Neuronal stem cell (in vitro differentiated cells): ENCODE data around the gene DNMT3B.
A peak's percentile ranks its signal among the peaks of the same experiment; 100 is the strongest.

ENCODE experiments used
- DNase-seq: peaks from one replicate; pipeline ENCODE4 v3.0.0-alpha.2; 2013; ENCODE audit warnings: low spot score
- H2AFZ ChIP-seq: one replicate; pipeline ENCODE4 v1.6.1; 2013; ENCODE audit warnings: mild to moderate bottlenecking, low read length, inconsistent platforms
- H2AK5ac ChIP-seq: 2 replicates; pipeline ENCODE4 v1.6.1; 2013; ENCODE audit warnings: low read depth, mild to moderate bottlenecking, inconsistent platforms, low read length, moderate library complexity, mixed read lengths
- H2BK120ac ChIP-seq: 2 replicates; pipeline ENCODE4 v1.6.1; 2013; ENCODE audit warnings: low read depth, mild to moderate bottlenecking, inconsistent platforms, low read length, moderate library complexity, mixed read lengths
- H2BK12ac ChIP-seq: one replicate; pipeline ENCODE4 v1.6.1; 2013; ENCODE audit warnings: low read length, inconsistent platforms
- H2BK15ac ChIP-seq: 2 replicates; pipeline ENCODE4 v1.6.1; 2013; ENCODE audit warnings: mild to moderate bottlenecking, low read length, inconsistent platforms, mixed read lengths
- H2BK5ac ChIP-seq: one replicate; pipeline ENCODE4 v1.6.1; 2013; ENCODE audit warnings: inconsistent platforms, mild to moderate bottlenecking, low read length, moderate library complexity
- H3K14ac ChIP-seq: one replicate; pipeline ENCODE4 v1.6.1; 2013; ENCODE audit warnings: low read length, inconsistent platforms
- H3K18ac ChIP-seq: 2 replicates; pipeline ENCODE4 v1.6.1; 2013; ENCODE audit warnings: low read length, inconsistent platforms
- H3K23ac ChIP-seq: 2 replicates; pipeline ENCODE4 v1.6.1; 2013; ENCODE audit warnings: low read depth, mild to moderate bottlenecking, mixed read lengths, low read length, inconsistent platforms; ENCODE audit not compliant: poor library complexity
- H3K27ac ChIP-seq: replicated peaks from 3 replicates; pipeline ENCODE4 v1.5.1; 2013; ENCODE audit warnings: low read length, inconsistent platforms
- H3K27me3 ChIP-seq, 3 experiments: 2 replicates each; pipeline ENCODE4 v1.6.1; 2013; ENCODE audit warnings: low read length in 3 of 3, mild to moderate bottlenecking in 2 of 3, inconsistent platforms in 1 of 3, low read depth in 1 of 3, mixed read lengths in 1 of 3, moderate library complexity in 1 of 3; ENCODE audit not compliant: control insufficient read depth in 3 of 3, insufficient read depth in 3 of 3
- H3K36me3 ChIP-seq, 2 donors: replicated peaks in 1 of 2; 2 replicates each; pipeline ENCODE4 v1.6.1; 2013; ENCODE audit warnings: low read length in 2 of 2; ENCODE audit not compliant: control insufficient read depth in 2 of 2, insufficient read depth in 2 of 2
- H3K4ac ChIP-seq: 2 replicates; pipeline ENCODE4 v1.6.1; 2013; ENCODE audit warnings: inconsistent platforms, mild to moderate bottlenecking, low read length, moderate library complexity
- H3K4me1 ChIP-seq, 2 donors: 1 replicate in 1 of 2; 2 replicates in 1 of 2; pipeline ENCODE4 v1.6.1; 2013; ENCODE audit warnings: low read length in 2 of 2, low read depth in 1 of 2; ENCODE audit not compliant: control insufficient read depth in 2 of 2, insufficient read depth in 1 of 2
- H3K4me2 ChIP-seq: one replicate; pipeline ENCODE4 v1.6.1; 2013; ENCODE audit warnings: mild to moderate bottlenecking, low read length, inconsistent platforms; ENCODE audit not compliant: insufficient read depth, poor library complexity, severe bottlenecking
- H3K4me3 ChIP-seq, 2 donors: 2 replicates each; pipeline ENCODE4 v1.5.1; 2013; ENCODE audit warnings: low read length in 2 of 2, mild to moderate bottlenecking in 2 of 2, inconsistent platforms in 1 of 2, moderate library complexity in 1 of 2
- H3K79me1 ChIP-seq: one replicate; pipeline ENCODE4 v1.6.1; 2013; ENCODE audit warnings: low read depth, mild to moderate bottlenecking, inconsistent platforms, low read length, moderate library complexity
- H3K9ac ChIP-seq: one replicate; pipeline ENCODE4 v1.6.1; 2013; ENCODE audit warnings: mild to moderate bottlenecking, low read depth, low read length, inconsistent platforms; ENCODE audit not compliant: poor library complexity
- H3K9me3 ChIP-seq, 2 donors: replicated peaks in 1 of 2; 2 replicates each; pipeline versions ENCODE3 to v1.6.1; 2013; ENCODE audit warnings: low read length in 2 of 2, mild to moderate bottlenecking in 2 of 2, inconsistent platforms in 1 of 2, low read depth in 1 of 2, mixed read lengths in 1 of 2, moderate library complexity in 1 of 2; ENCODE audit not compliant: control insufficient read depth in 2 of 2, insufficient read depth in 1 of 2
- H4K8ac ChIP-seq: one replicate; pipeline ENCODE4 v1.6.1; 2013; ENCODE audit warnings: low read depth, mild to moderate bottlenecking, inconsistent platforms, low read length, moderate library complexity
- H4K91ac ChIP-seq: one replicate; pipeline ENCODE4 v1.6.1; 2013; ENCODE audit warnings: low read length, low read depth, mild to moderate bottlenecking, inconsistent platforms; ENCODE audit not compliant: poor library complexity
- WGBS, 2 donors: extraction: QIAGEN DNeasy Blood & Tissue Kit; methylation state at CpG; one replicate each; pipeline ENCODE4 v1.1.7; 2013; ENCODE audit warnings: missing lambda C conversion rate in 2 of 2, mixed read lengths in 1 of 2; ENCODE audit not compliant: insufficient read length in 2 of 2, insufficient replicate concordance in 1 of 2; ENCODE audit errors: extremely low coverage in 2 of 2; 5-methylcytosine and 5-hydroxymethylcytosine counted together

The DNMT3B gene

GRCh38 chr20:32742322-32743236 lies 19.6 kb upstream of the DNMT3B start:
- Histone ChIP-seq H3K14ac (peak overlapping the region; percentile 71), H3K4me3 (peak overlapping the region; percentile 84 to 87)
- no CpG with 5 or more reads among the region's 25 CpGs for WGBS, 2 donors

GRCh38 chr20:32743237-32744112 lies 18.7 kb upstream of the DNMT3B start, which contains the start of gene COMMD7:
COMMD7 (minus strand) TSS chr20:32743467; CDS start chr20:32743391, 76 bp downstream.
- peak within 1 kb of the TSS; percentile 60 for H2BK5ac ChIP-seq
- H3K27ac ChIP-seq, result no peak within 1 kb of the TSS
- H2BK120ac ChIP-seq, result peak within 1 kb of the TSS; percentile 61
- H3K9ac ChIP-seq, result peak within 1 kb of the TSS; percentile 90
- H3K23ac ChIP-seq, result peak within 1 kb of the TSS; percentile 91
- peak within 1 kb of the TSS; percentile 74 for H2BK15ac ChIP-seq
- H2AFZ ChIP-seq, result peak within 1 kb of the TSS; percentile 95
- no peak for DNase-seq
- peak within 1 kb of the TSS; percentile 89 for H3K4me2 ChIP-seq
- no peak within 1 kb of the TSS for H4K8ac ChIP-seq
- peak within 1 kb of the TSS; percentile 15 for H2AK5ac ChIP-seq
- H2BK12ac ChIP-seq, result peak within 1 kb of the TSS; percentile 90
- no peaks in the 10 kb centered on the region for H3K27me3 ChIP-seq
- H3K18ac ChIP-seq, result peak within 1 kb of the TSS; percentile 97
- peak within 1 kb of the TSS; percentile 84 to 87 for H3K4me3 ChIP-seq
- H4K91ac ChIP-seq, result no peak within 1 kb of the TSS
- H3K9me3 ChIP-seq, result no peaks in the 10 kb centered on the region
- H3K79me1 ChIP-seq, result peaks cover 7% of the 10 kb centered on the region
- WGBS, 2 donors, result no CpG with 5 or more reads among the region's 64 CpGs
- peaks cover 8 to 13% of the 10 kb centered on the region in 2 donors for H3K4me1 ChIP-seq
- no peaks in the 10 kb centered on the region for H3K36me3 ChIP-seq
- H3K14ac ChIP-seq, result peak within 1 kb of the TSS; percentile 89
- H3K4ac ChIP-seq, result peak within 1 kb of the TSS; percentile 66

More at GRCh38 chr20:32742322-32743236, 19.6 kb upstream of the DNMT3B start:
- no peak for DNase-seq
- H3K18ac ChIP-seq, result peak overlapping the region; percentile 97
- peak overlapping the region; percentile 60 for H2BK5ac ChIP-seq
- no peak overlapping the region for H3K27ac ChIP-seq
- H3K27me3 ChIP-seq, result no peaks in the 10 kb centered on the region
- H3K4ac ChIP-seq, result no peak overlapping the region
- no peak overlapping the region for H4K91ac ChIP-seq
- peaks cover 7% of the 10 kb centered on the region for H3K79me1 ChIP-seq
- no peak overlapping the region for H2BK12ac ChIP-seq
- peak overlapping the region; percentile 74 for H2BK15ac ChIP-seq
- H3K4me2 ChIP-seq, result peak overlapping the region; percentile 89
- H3K9me3 ChIP-seq, result no peaks in the 10 kb centered on the region
- peak overlapping the region; percentile 57 for H2BK120ac ChIP-seq
- H2AK5ac ChIP-seq, result peak overlapping the region; percentile 15
- no peak overlapping the region for H4K8ac ChIP-seq
- peak overlapping the region; percentile 95 for H2AFZ ChIP-seq
- peaks cover 8 to 13% of the 10 kb centered on the region in 2 donors for H3K4me1 ChIP-seq
- H3K9ac ChIP-seq, result peak overlapping the region; percentile 90
- no peak overlapping the region for H3K23ac ChIP-seq
- no peaks in the 10 kb centered on the region for H3K36me3 ChIP-seq

DNA sequence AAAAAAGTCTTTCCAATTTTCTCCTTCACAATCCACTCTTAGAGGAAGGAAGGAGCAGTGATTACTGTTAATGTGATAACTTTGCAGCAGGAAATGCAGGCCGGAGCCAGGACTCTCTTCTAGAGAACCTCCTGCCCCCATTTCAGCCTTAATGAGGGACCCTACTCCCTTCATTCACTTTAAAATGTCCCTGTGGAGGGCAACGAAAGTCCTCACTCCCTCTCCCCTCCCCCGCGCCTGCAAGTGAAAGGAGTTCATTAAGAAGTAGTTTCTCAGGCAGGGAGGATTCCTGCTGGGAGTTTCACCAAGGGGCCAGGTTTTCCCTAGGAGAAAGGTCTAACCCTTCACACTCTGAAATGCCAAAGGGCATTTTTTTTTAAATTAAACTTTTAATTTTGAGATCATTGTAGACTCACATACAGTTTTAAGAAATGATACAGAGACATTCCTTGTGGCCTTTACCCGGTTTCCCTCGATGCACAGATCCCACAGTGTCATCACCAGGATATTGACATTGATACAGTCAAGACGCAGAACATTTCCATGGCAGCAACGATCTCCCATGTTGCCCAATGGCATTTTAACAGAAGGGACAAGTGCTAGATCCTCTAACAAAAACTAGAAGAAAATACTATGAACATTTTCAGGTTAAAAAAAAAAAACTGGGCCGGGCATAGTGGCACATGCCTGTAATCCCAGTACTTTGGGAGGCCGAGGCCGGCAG lies 12.1 kb upstream of the DNMT3B start:
- no peaks in the 10 kb centered on the region for H3K9me3 ChIP-seq
- H4K91ac ChIP-seq, result no peak overlapping the region
- H3K4me2 ChIP-seq, result no peak overlapping the region
- peaks cover 4 to 10% of the 10 kb centered on the region in 2 donors for H3K4me1 ChIP-seq
- no peaks in the 10 kb centered on the region for H3K36me3 ChIP-seq
- no peak overlapping the region for H3K23ac ChIP-seq
- no peak for DNase-seq
- peak overlapping the region; percentile 83 for H2AFZ ChIP-seq
- H3K18ac ChIP-seq, result no peak overlapping the region
- H3K79me1 ChIP-seq, result no peaks in the 10 kb centered on the region
- no peak overlapping the region for H3K4me3 ChIP-seq
- no peak overlapping the region for H3K14ac ChIP-seq
- no peak overlapping the region for H2BK12ac ChIP-seq
- H4K8ac ChIP-seq, result no peak overlapping the region
- no peak overlapping the region for H2BK5ac ChIP-seq
- no peak overlapping the region for H3K9ac ChIP-seq
- peak overlapping the region; percentile 90 for H3K27ac ChIP-seq
- no peak overlapping the region for H2BK120ac ChIP-seq
- no CpG with 5 or more reads among the region's 11 CpGs for WGBS, 2 donors
- no peak overlapping the region for H2BK15ac ChIP-seq
- H3K4ac ChIP-seq, result no peak overlapping the region
- no peaks in the 10 kb centered on the region for H3K27me3 ChIP-seq
- H2AK5ac ChIP-seq, result no peak overlapping the region
